HUES48 (cell line): ENCODE results near the gene NCR2.

Source experiments
- H3K27ac ChIP-seq: one replicate; pipeline ENCODE4 v1.7.0; 2013; ENCODE audit warnings: low read depth, low read length, inconsistent platforms
- H3K27me3 ChIP-seq: 2 replicates; pipeline ENCODE4 v1.6.1; 2013; ENCODE audit warnings: mild to moderate bottlenecking, low read length; ENCODE audit not compliant: control insufficient read depth, insufficient read depth
- H3K36me3 ChIP-seq: 2 replicates; pipeline ENCODE4 v1.6.1; 2013; ENCODE audit warnings: low read length; ENCODE audit not compliant: control insufficient read depth, insufficient read depth
- H3K4me1 ChIP-seq: 2 replicates; pipeline ENCODE4 v1.6.1; 2013; ENCODE audit warnings: mild to moderate bottlenecking, low read length; ENCODE audit not compliant: control insufficient read depth, insufficient read depth
- H3K4me3 ChIP-seq: 2 replicates; pipeline ENCODE4 v1.5.1; 2013; ENCODE audit warnings: mild to moderate bottlenecking, low read depth, low read length
- H3K9ac ChIP-seq: 2 replicates; pipeline ENCODE4 v1.6.1; 2013; ENCODE audit warnings: mild to moderate bottlenecking, low read depth, low read length, moderate library complexity
- H3K9me3 ChIP-seq: 2 replicates; pipeline ENCODE4 v1.6.1; 2013; ENCODE audit warnings: low read length; ENCODE audit not compliant: control insufficient read depth, insufficient read depth

The NCR2 gene

GRCh38 chr6:41360314-41360685, 24.9 kb downstream of the NCR2 start:
- H3K9me3 ChIP-seq, result peaks cover 13% of the 10 kb centered on the region
- no peaks in the 10 kb centered on the region for H3K4me1 ChIP-seq
- H3K9ac ChIP-seq, result no peak overlapping the region
- peaks cover 9% of the 10 kb centered on the region for H3K27me3 ChIP-seq
- H3K4me3 ChIP-seq, result no peak overlapping the region
- H3K27ac ChIP-seq, result no peak overlapping the region
- H3K36me3 ChIP-seq, result no peaks in the 10 kb centered on the region

GRCh38 chr6:41366150-41366549, 30.7 kb downstream of the NCR2 start:
- no peak overlapping the region for H3K27ac ChIP-seq

GRCh38 chr6:41367061-41367460, 31.7 kb downstream of the NCR2 start:
- H3K9ac ChIP-seq, result no peak overlapping the region
- H3K4me1 ChIP-seq, result peaks cover 11% of the 10 kb centered on the region
- no peaks in the 10 kb centered on the region for H3K9me3 ChIP-seq
- H3K27ac ChIP-seq, result no peak overlapping the region
- no peaks in the 10 kb centered on the region for H3K36me3 ChIP-seq
- peaks cover 58% of the 10 kb centered on the region for H3K27me3 ChIP-seq
- no peak overlapping the region for H3K4me3 ChIP-seq

More at GRCh38 chr6:41366150-41366549, 30.7 kb downstream of the NCR2 start:
- H3K9me3 ChIP-seq, result peaks cover 4% of the 10 kb centered on the region; the same call in 1 of the 2 replicates
- H3K9ac ChIP-seq, result no peak overlapping the region
- H3K4me1 ChIP-seq, result peaks cover 4% of the 10 kb centered on the region
- no peak overlapping the region for H3K4me3 ChIP-seq
- H3K36me3 ChIP-seq, result no peaks in the 10 kb centered on the region
- peaks cover 49% of the 10 kb centered on the region for H3K27me3 ChIP-seq

- H3K4me3 ChIP-seq, result no peak overlapping the region
- H3K27me3 ChIP-seq, result peaks cover 64% of the 10 kb centered on the region
- no peak overlapping the region for H3K9ac ChIP-seq
- peaks cover 17% of the 10 kb centered on the region for H3K4me1 ChIP-seq
- H3K36me3 ChIP-seq, result no peaks in the 10 kb centered on the region
- H3K27ac ChIP-seq, result no peak overlapping the region
- H3K9me3 ChIP-seq, result no peaks in the 10 kb centered on the region
These were observed 32.3 kb downstream of the NCR2 start for GRCh38 chr6:41367700-41368099.

- H3K9ac ChIP-seq, result no peak overlapping the region
- no peak overlapping the region for H3K4me3 ChIP-seq
- no peaks in the 10 kb centered on the region for H3K9me3 ChIP-seq
- peaks cover 39% of the 10 kb centered on the region for H3K4me1 ChIP-seq
- no peak overlapping the region for H3K27ac ChIP-seq
- H3K27me3 ChIP-seq, result peaks cover 86% of the 10 kb centered on the region
- no peaks in the 10 kb centered on the region for H3K36me3 ChIP-seq
These were observed 35.2 kb downstream of the NCR2 start for GRCh38 chr6:41370488-41371111.

GRCh38 chr6:41371461-41371991, 36.1 kb downstream of the NCR2 start:
- no peaks in the 10 kb centered on the region for H3K36me3 ChIP-seq
- peak overlapping the region; percentile 38; the same call in 1 of the 2 replicates for H3K4me3 ChIP-seq
- H3K27ac ChIP-seq, result no peak overlapping the region
- H3K9ac ChIP-seq, result no peak overlapping the region
- peaks cover 47% of the 10 kb centered on the region for H3K4me1 ChIP-seq
- H3K9me3 ChIP-seq, result no peaks in the 10 kb centered on the region
- H3K27me3 ChIP-seq, result peaks cover 89% of the 10 kb centered on the region

- Histone ChIP-seq H3K4me1 (peaks cover 47% of the 10 kb centered on the region), H3K9ac (no peak overlapping the region), H3K36me3 (no peaks in the 10 kb centered on the region), H3K4me3 (peak overlapping the region; percentile 38), H3K27me3 (peaks cover 92% of the 10 kb centered on the region), H3K9me3 (no peaks in the 10 kb centered on the region), H3K27ac (no peak overlapping the region)
These were observed 36.8 kb downstream of the NCR2 start for GRCh38 chr6:41371992-41372831.

- H3K9ac ChIP-seq, result no peak overlapping the region
- peaks cover 47% of the 10 kb centered on the region for H3K4me1 ChIP-seq
- H3K4me3 ChIP-seq, result peak overlapping the region; percentile 38; the same call in 1 of the 2 replicates
These were observed 37.6 kb downstream of the NCR2 start for GRCh38 chr6:41372832-41373626.

GRCh38 chr6:41373627-41373918, 38.2 kb downstream of the NCR2 start:
- Histone ChIP-seq H3K9me3 (no peaks in the 10 kb centered on the region), H3K27ac (no peak overlapping the region), H3K4me1 (peaks cover 47% of the 10 kb centered on the region), H3K4me3 (peak overlapping the region; percentile 37; the same call in 1 of the 2 replicates), H3K9ac (no peak overlapping the region), H3K27me3 (peaks cover 100% of the 10 kb centered on the region), H3K36me3 (no peaks in the 10 kb centered on the region)

More at GRCh38 chr6:41372832-41373626, 37.6 kb downstream of the NCR2 start:
- H3K9me3 ChIP-seq, result no peaks in the 10 kb centered on the region
- peaks cover 100% of the 10 kb centered on the region for H3K27me3 ChIP-seq
- no peaks in the 10 kb centered on the region for H3K36me3 ChIP-seq
- H3K27ac ChIP-seq, result no peak overlapping the region

GRCh38 chr6:41373919-41374617, 38.7 kb downstream of the NCR2 start:
- Histone ChIP-seq H3K36me3 (no peaks in the 10 kb centered on the region), H3K4me1 (peaks cover 47% of the 10 kb centered on the region), H3K4me3 (peak overlapping the region; percentile 37; the same call in 1 of the 2 replicates), H3K9ac (no peak overlapping the region), H3K9me3 (no peaks in the 10 kb centered on the region), H3K27me3 (peaks cover 100% of the 10 kb centered on the region), H3K27ac (no peak overlapping the region)
